Activated naive CD4-positive, alpha-beta T cell treated with anti-CD3 and anti-CD28 coated beads, Interleukin-2, amount 50 U/mL, for 24 hours (primary cell): ENCODE data around the gene PLPP2.

Experiments
- H3K27ac Mint-ChIP-seq: one replicate; pipeline ENCODE4 v1.8.0; 2021; ENCODE audit warnings: mild to moderate bottlenecking, mixed read lengths
- H3K27me3 Mint-ChIP-seq: one replicate; pipeline ENCODE4 v1.8.0; 2021; ENCODE audit warnings: mixed read lengths
- H3K36me3 Mint-ChIP-seq: one replicate; pipeline ENCODE4 v1.8.0; 2021; ENCODE audit warnings: mixed read lengths
- H3K4me1 Mint-ChIP-seq: one replicate; pipeline ENCODE4 v1.8.0; 2021; ENCODE audit warnings: mixed read lengths
- H3K4me3 Mint-ChIP-seq: one replicate; pipeline ENCODE4 v1.8.0; 2021; ENCODE audit warnings: mild to moderate bottlenecking, mixed read lengths
- H3K9me3 Mint-ChIP-seq: one replicate; pipeline ENCODE4 v1.8.0; 2021; ENCODE audit warnings: mixed read lengths

The PLPP2 gene

DNA sequence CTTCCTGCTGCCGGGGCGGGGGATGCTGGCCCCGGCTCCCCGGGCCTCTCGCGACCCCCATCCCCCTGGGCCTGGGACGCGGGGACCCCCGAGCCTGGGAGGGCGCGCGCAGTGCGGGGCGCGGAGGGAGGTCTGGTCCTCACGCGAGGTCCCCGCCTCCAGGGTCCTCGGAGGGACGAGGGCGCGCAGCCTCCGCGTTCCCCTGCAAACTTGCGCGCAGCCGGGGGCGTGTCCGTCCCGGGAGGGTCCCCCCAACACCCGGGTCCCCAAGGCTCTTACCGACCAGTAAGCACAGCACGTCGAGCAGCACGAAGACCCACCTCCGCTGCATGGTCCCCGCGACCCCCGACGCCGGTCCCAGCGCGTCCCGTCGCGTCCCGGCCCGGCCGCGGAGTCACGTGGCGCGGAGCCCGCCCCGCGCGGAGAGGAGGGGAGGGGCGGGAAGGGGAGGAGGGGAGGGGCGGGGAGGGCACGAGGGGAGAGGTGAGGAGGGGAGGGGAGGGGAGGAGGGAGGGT, at the start of gene PLPP2:
PLPP2 (minus strand) TSS at position 398 of the 516 bp plus-strand sequence; CDS start at position 331, 67 bp downstream.
- Mint-ChIP-seq H3K4me3 (peak within 1 kb of the TSS; percentile 61), H3K9me3 (no peaks in the 10 kb centered on the region), H3K27me3 (peaks cover 31% of the 10 kb centered on the region), H3K36me3 (no peaks in the 10 kb centered on the region), H3K27ac (no peak within 1 kb of the TSS), H3K4me1 (peaks cover 18% of the 10 kb centered on the region)

DNA sequence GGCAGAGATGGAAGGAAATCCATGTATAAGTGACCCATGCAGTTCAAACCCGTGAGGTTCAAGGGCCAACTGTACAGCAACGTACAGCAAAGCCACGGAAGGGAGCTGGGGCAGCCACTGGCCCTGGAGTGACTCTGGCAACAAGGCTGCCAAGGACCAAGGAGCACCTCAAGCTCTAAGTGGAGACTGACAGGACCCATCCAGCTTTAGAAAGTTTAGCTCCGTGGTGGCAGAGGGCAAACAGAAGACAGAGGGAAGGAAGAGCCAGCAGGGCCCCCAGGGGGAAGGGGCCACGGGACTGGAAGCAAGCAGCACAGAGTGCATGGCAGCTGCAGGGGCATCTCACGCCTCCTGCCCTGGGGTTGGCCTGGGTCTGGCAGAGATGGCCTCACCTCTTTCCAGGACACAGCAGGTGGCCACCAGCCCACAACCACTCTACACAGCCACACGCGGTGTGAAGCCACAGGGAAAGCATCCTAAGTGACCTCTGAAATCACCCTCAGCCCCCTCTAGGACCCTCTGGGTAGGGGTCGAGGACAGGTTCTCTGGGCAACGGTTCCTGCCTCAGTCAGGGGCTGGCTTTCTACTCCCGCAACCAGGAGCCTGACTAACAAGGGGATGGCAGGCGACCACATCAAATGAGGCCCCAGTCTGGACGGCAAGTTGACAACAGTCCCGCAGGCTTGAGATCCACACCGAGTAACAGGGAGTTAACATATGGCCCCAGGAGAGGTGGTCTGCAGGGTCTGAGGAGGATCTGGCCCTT, 49.6 kb upstream of the PLPP2 start:
- H3K4me3 Mint-ChIP-seq: peak overlapping the region; percentile 13
- H3K36me3 Mint-ChIP-seq: peaks cover 17% of the 10 kb centered on the region
- H3K27ac Mint-ChIP-seq: no peak overlapping the region
- H3K27me3 Mint-ChIP-seq: no peaks in the 10 kb centered on the region
- H3K9me3 Mint-ChIP-seq: no peaks in the 10 kb centered on the region
- H3K4me1 Mint-ChIP-seq: peaks cover 71% of the 10 kb centered on the region

DNA sequence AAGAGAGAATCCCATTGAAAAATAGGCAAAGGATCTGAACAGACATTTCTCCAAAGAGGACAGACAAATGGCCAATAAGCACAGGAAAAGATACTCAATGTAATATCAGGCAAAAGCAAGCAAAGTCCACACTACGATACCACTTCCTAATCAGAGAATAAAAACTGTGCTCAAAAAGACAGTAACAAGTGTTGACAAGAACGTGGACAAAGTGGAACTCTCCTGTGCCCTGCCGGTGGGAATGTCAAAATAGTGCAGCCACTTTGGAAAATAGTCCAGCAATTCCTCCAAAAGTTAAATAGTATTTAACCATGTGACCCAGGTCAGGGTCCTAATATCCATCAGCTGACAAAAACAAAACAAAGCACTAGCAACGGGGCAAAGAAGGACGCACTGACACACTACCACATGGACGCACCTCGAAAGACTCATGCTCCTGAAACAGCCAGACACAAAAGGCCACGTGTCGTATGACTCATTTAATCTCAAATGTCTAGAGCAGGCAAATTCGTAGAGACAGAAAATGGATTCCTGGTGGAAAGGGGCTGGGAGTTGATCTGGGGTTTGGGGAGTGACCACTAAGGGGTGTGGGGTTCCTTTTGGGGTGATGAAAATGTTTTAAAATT, 48.2 kb upstream of the PLPP2 start:
- H3K36me3 Mint-ChIP-seq: peaks cover 17% of the 10 kb centered on the region
- H3K27ac Mint-ChIP-seq: no peak overlapping the region

DNA sequence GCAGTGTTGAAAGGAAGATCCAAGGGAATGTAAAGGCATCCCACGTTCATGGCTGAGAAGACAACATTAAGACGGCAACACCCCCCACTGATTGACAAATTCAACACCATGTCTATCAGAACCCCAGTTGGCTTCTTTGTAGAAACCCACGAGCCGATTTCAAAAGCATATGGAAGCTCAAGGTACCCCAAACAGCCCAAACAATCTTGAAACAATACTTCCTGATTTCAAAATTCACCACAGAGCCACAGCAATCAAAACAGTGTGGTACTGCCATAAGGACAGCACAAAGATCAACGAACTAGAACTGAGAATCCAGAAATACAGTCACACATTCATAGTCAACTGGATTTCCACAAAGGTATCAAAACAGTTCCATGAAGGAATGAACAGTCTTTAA, 47.2 kb upstream of the PLPP2 start:
- no peak overlapping the region for H3K4me3 Mint-ChIP-seq
- H3K27ac Mint-ChIP-seq: no peak overlapping the region
- H3K4me1 Mint-ChIP-seq: peaks cover 61% of the 10 kb centered on the region
- H3K27me3 Mint-ChIP-seq: no peaks in the 10 kb centered on the region
- no peaks in the 10 kb centered on the region for H3K9me3 Mint-ChIP-seq
- peaks cover 14% of the 10 kb centered on the region for H3K36me3 Mint-ChIP-seq

More for the DNA sequence above, 48.2 kb upstream of the PLPP2 start:
- H3K9me3 Mint-ChIP-seq: no peaks in the 10 kb centered on the region
- no peak overlapping the region for H3K4me3 Mint-ChIP-seq
- H3K27me3 Mint-ChIP-seq: no peaks in the 10 kb centered on the region
- peaks cover 66% of the 10 kb centered on the region for H3K4me1 Mint-ChIP-seq

DNA sequence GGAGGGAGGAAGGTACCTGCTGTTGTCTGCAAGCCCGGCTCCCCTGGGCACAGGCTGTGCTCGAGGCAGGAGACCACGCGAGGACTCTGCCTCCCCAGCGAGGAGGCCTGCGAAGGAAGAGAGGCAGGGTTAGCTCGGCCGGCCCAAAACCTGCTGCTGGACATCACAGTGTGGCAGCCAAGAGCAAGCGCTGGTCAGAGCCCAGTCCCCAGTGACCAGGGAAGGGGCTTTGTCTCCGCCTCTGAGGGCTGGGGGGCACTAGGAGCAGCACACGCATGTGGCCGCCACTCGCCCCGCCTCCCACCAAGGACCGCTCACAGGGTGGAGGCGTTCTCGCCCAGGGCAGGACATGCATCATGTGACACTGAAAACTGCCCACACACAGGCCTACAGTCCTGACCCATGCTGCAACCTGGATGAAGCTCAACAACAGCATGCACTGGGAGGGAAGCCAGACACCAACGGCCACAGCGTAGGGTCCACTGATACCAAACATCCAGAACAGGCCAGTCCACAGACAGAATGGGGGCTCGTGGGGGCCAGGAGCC, 44.9 kb upstream of the PLPP2 start:
- no peak overlapping the region for H3K27ac Mint-ChIP-seq

DNA sequence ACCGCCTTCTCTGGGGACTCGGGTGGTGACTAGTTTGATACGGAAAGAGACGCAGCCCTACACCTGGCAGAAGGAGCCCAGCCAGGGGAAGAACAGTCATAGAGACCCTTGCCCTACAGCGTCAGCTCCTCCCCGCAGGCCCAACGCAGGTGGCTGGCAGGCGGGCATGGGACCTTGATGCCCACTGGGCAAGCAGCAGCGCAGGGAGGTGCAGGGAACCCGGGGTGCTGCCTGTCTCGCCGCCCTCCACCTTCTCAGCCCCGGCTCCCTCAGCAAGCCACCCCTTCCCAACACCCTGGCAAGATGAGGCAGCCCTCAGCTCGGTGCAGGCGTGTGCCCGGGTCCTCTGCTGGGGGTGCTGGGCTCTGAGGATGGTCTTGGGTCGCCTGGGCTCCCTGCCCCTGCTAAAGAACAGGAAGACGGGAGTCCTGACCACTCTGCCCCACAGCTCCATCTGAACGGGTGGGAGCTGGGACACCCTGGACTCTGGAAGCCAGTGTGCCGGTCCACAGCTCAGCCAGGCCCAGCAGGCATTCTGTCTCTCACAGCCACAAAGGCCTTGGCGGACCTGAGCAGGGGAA, 44.4 kb upstream of the PLPP2 start:
- Mint-ChIP-seq H3K4me1 (peaks cover 32% of the 10 kb centered on the region), H3K27ac (no peak overlapping the region), H3K27me3 (no peaks in the 10 kb centered on the region), H3K4me3 (no peak overlapping the region), H3K36me3 (peaks cover 18% of the 10 kb centered on the region), H3K9me3 (no peaks in the 10 kb centered on the region)

More for the DNA sequence above, 44.9 kb upstream of the PLPP2 start:
- H3K4me1 Mint-ChIP-seq: peaks cover 38% of the 10 kb centered on the region
- peaks cover 14% of the 10 kb centered on the region for H3K36me3 Mint-ChIP-seq
- no peak overlapping the region for H3K4me3 Mint-ChIP-seq
- H3K9me3 Mint-ChIP-seq: no peaks in the 10 kb centered on the region
- no peaks in the 10 kb centered on the region for H3K27me3 Mint-ChIP-seq

DNA sequence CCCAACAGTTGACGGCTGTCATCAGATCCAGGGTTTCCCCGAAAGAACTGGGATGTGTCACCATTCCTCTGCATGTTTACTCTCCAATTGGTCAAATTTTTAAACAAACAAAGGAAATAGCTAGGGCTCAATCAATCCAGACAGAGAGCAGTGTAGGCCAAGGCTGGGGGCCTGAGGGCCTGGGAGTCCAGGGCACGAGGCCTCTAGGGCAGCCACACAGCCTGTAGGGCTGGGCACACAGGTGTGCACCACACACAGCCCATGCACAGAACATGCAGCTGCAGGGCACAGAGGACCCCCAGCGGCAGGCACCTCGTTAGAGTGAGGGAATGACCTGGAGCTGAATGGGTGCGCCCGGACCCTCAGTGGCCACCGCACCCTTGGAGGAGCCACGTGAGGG, 43.9 kb upstream of the PLPP2 start:
- Mint-ChIP-seq H3K27me3 (no peaks in the 10 kb centered on the region), H3K4me3 (no peak overlapping the region)

DNA sequence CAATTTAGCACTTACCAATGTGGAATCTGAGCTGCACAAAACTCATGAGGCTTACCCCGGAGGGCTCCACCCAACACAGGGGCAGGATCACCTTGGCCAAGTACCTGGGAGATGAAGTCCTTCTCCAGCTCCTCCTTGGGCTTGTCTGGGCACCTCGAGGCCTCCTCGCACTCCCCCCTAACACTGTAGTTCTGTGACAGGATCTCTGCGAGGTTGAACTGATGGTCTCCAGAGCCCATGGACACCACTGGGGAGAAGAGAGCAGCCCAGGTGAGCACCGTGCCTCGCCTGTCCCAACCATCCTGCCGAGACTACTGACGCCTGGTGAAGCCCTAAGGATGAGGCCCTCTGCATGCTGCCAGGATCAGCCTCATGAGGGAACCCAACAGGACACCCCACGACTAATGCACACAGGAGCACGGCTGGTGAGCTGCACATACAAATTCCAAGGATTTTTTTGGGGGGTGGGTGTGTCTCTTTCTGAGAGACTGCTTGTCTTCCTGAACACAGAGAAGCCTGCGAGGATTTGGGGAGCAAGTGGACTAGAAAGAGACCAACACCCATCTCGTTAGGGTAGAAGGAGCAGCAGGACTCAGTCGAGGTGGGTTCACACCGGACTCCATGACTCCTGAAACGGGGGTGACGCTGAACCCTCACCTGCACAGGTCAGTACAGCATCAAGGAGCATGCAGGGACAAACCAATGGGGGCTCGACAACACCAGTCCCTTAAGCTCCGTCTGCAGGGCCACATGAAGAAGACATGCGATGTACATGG, 43.3 kb upstream of the PLPP2 start:
- Mint-ChIP-seq H3K27ac (no peak overlapping the region), H3K27me3 (no peaks in the 10 kb centered on the region), H3K9me3 (no peaks in the 10 kb centered on the region), H3K4me3 (no peak overlapping the region), H3K4me1 (peaks cover 21% of the 10 kb centered on the region), H3K36me3 (peaks cover 15% of the 10 kb centered on the region)

More for the DNA sequence above, 43.9 kb upstream of the PLPP2 start:
- Mint-ChIP-seq H3K9me3 (no peaks in the 10 kb centered on the region), H3K36me3 (peaks cover 18% of the 10 kb centered on the region), H3K4me1 (peaks cover 27% of the 10 kb centered on the region), H3K27ac (no peak overlapping the region)

DNA sequence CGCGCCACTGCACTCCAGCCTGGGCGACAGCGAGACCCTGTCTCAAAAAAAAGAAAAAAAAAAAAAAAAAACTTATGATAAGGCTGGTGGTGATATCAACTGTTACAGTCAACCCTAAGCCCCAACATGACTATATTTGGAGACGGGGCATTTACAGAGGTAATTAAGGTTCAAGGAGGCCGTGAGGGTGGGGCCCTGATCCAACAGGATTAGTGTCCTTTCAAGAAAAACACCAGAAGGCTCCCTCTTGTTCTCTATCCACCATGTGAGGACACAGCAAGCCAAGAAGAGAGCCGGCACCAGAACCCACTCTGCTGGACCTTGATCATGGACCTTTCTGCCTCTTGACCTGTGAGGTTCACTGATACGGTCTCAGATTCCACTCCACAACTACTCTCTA, 39.3 kb upstream of the PLPP2 start:
- Mint-ChIP-seq H3K27ac (no peak overlapping the region), H3K27me3 (no peaks in the 10 kb centered on the region), H3K4me3 (no peak overlapping the region), H3K9me3 (no peaks in the 10 kb centered on the region), H3K4me1 (no peaks in the 10 kb centered on the region), H3K36me3 (peaks cover 28% of the 10 kb centered on the region)

DNA sequence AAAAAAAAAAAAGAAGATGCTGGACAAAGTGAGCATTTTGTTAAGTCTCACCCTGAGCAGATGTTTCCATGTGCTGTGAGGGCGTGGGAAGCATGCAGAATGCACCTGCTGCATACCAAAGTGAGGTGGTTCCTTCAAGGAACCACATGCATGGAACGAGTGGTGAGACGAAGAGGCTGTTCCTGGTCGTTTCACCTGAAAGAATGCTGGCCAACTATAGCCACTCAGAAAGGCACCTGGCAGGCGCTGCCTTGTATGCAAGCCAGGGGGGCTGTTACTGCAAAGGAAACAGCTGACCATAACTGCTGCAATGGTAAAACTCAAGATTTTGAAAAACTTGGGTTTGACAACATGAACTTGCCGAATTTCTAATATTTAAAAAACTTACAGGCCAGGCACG, 38.7 kb upstream of the PLPP2 start:
- no peak overlapping the region for H3K27ac Mint-ChIP-seq
- no peaks in the 10 kb centered on the region for H3K27me3 Mint-ChIP-seq
- peaks cover 28% of the 10 kb centered on the region for H3K36me3 Mint-ChIP-seq
- H3K4me1 Mint-ChIP-seq: no peaks in the 10 kb centered on the region
- no peaks in the 10 kb centered on the region for H3K9me3 Mint-ChIP-seq
- no peak overlapping the region for H3K4me3 Mint-ChIP-seq

DNA sequence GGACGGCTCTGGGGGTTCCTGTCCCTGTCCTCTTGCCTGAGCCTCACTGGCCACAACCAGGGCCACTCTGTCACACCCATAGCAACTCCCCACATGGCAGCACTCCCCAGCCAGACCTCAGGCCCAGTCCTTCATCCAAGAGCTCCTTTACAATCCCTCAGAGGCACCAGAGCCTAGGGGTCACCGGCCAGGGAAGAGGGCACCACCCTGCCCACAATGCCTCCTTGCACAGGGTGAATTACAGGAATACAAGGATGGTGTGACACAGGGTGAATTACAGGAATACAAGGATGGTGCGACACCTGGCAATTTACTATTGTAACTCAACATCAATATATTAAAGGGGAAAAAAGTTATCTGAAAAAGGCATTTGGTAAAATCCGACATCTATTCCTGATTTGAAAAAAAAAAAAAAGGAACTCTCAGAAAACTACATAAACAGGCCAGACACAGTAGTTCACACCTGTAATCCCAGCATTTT, 36.9 kb upstream of the PLPP2 start:
- H3K9me3 Mint-ChIP-seq: no peaks in the 10 kb centered on the region

DNA sequence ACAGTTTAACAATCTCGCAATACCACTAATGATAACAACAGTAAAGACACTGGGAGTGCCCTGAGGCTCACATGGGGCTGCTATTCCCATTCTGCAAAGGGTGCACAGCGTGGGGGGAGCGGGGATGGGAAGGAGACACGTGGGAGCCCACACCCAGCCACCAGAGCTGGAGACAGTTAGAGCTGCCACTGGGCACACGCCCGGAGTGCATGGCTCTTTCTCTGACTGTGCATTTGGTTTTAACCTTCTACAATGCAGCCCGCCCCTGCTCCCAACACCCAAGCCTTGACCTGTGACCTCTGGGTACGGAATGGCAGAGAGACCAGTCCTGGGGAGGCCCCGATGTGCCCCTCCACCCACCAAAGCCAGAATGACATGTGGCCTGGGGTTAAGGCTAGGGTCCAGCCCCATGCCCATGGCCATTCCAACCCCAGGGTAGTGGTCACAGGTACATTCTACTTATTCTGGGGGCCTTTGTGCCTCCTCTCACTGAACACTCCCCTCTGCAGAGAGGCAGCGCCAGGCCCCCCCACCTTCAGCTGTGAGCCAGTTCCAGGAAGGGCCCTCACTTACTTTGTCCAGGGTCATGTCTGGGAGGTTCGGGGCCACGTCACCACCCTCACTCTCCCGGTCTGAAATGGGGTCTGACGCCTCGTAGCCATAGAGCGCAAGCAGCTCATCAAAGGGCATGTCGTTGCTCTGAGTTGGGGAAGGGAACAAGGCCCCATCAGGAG, 36.3 kb upstream of the PLPP2 start:
- Mint-ChIP-seq H3K9me3 (no peaks in the 10 kb centered on the region), H3K27me3 (no peaks in the 10 kb centered on the region), H3K4me3 (no peak overlapping the region), H3K36me3 (peaks cover 28% of the 10 kb centered on the region), H3K4me1 (no peaks in the 10 kb centered on the region), H3K27ac (no peak overlapping the region)

More for the DNA sequence above, 36.9 kb upstream of the PLPP2 start:
- no peak overlapping the region for H3K27ac Mint-ChIP-seq
- no peaks in the 10 kb centered on the region for H3K4me1 Mint-ChIP-seq
- H3K4me3 Mint-ChIP-seq: no peak overlapping the region
- H3K36me3 Mint-ChIP-seq: peaks cover 28% of the 10 kb centered on the region
- H3K27me3 Mint-ChIP-seq: no peaks in the 10 kb centered on the region

DNA sequence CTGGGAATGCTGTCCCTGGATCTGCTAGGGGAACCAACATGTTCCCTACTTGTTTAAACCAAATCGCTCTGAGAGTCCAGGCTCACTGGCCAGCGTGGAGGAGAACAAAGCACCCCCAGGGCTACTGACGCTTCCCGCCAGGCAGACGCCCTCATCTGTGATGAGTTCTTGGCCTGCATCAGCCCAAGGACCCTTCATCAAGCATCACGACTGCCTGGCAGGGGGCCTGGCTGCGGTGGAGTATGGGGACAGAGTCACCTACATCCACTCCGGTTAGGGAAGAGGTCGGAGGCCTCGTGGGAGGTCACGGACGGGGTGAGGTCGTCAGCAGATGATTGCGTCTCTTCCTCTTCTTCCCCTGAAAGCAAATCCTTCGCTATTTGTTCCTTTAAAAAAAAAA, 35.7 kb upstream of the PLPP2 start:
- Mint-ChIP-seq H3K27ac (no peak overlapping the region), H3K4me3 (no peak overlapping the region), H3K4me1 (no peaks in the 10 kb centered on the region), H3K36me3 (peaks cover 28% of the 10 kb centered on the region), H3K9me3 (no peaks in the 10 kb centered on the region), H3K27me3 (no peaks in the 10 kb centered on the region)

DNA sequence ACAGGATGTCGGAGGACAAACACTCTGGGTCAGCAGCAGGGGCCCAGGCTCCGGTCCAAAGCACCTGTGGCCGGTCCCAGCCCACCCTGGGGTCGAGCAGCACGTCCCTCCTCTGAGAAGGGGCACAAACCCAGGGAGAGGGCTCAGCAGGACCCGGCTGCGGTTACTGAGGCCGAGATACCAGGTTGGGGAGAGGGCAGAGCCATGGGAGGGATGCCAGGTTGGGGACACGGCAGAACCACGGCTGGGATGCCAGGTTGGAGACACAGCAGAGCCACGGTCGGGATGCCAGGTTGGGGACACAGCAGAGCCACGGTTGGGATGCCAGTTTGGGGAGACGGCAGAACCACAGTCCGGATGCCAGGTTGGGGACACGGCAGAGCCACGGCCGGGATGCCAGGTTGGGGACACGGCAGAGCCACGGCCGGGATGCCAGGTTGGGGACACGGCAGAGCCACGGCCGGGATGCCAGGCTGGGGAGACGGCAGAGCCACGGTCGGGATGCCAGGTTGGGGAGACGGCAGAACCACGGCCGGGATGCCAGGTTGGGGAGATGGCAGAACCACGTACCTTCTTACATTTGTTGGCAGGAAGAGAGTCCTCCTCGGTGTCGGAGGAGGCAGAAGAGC, 34.8 kb upstream of the PLPP2 start:
- no peak overlapping the region for H3K4me3 Mint-ChIP-seq
- H3K4me1 Mint-ChIP-seq: no peaks in the 10 kb centered on the region
- H3K27ac Mint-ChIP-seq: no peak overlapping the region
- no peaks in the 10 kb centered on the region for H3K27me3 Mint-ChIP-seq
- no peaks in the 10 kb centered on the region for H3K9me3 Mint-ChIP-seq
- peaks cover 28% of the 10 kb centered on the region for H3K36me3 Mint-ChIP-seq
